MM.1S (cell line): ENCODE results near the gene HCST.

Source experiments
- DNase-seq: peaks from one replicate; pipeline ENCODE4 v3.0.0-alpha.2; 2015
- H2AFZ ChIP-seq: fragments of 300-600 bp; sonication (generic); 2 replicates; pipeline ENCODE4 v1.6.0; 2016; ENCODE audit warnings: antibody characterized with exemption, low read length
- H3F3A ChIP-seq: fragments of 300-600 bp; sonication (generic); 2 replicates; pipeline ENCODE4 v1.6.1; 2016; ENCODE audit warnings: mild to moderate bottlenecking, antibody characterized with exemption, low read length, moderate library complexity, mixed read lengths; ENCODE audit not compliant: insufficient read depth
- H3K27ac ChIP-seq: fragments of 300-600 bp; sonication (generic); 2 replicates; pipeline ENCODE4 v1.5.1; 2016; ENCODE audit warnings: mild to moderate bottlenecking, low read length
- H3K27me3 ChIP-seq: fragments of 300-600 bp; sonication (generic); replicated peaks from 2 replicates; pipeline ENCODE4 v1.6.0; 2016; ENCODE audit warnings: low read length; ENCODE audit not compliant: insufficient read depth
- H3K36me3 ChIP-seq: fragments of 300-600 bp; sonication (generic); replicated peaks from 2 replicates; pipeline ENCODE4 v1.6.1; 2016; ENCODE audit warnings: mild to moderate bottlenecking, low read length, mixed read lengths; ENCODE audit not compliant: insufficient read depth
- H3K4me1 ChIP-seq: fragments of 300-600 bp; sonication (generic); 2 replicates; pipeline ENCODE4 v1.6.1; 2016; ENCODE audit warnings: low read length, mixed read lengths
- H3K4me2 ChIP-seq: fragments of 300-600 bp; sonication (generic); 2 replicates; pipeline ENCODE4 v1.6.0; 2016; ENCODE audit warnings: low read depth, low read length
- H3K4me3 ChIP-seq: fragments of 300-600 bp; sonication (generic); 2 replicates; pipeline ENCODE4 v1.5.1; 2016; ENCODE audit warnings: low read length, mixed read lengths
- H3K79me2 ChIP-seq: fragments of 300-600 bp; sonication (generic); 2 replicates; pipeline ENCODE4 v1.6.1; 2016; ENCODE audit warnings: mixed run types, low read length, mixed read lengths
- H3K9ac ChIP-seq: fragments of 300-600 bp; sonication (generic); 2 replicates; pipeline ENCODE4 v1.6.1; 2016; ENCODE audit warnings: low read length, mixed read lengths
- H3K9me2 ChIP-seq: fragments of 300-600 bp; sonication (generic); replicated peaks from 2 replicates; pipeline ENCODE4 v1.6.1; 2016; ENCODE audit warnings: mild to moderate bottlenecking, low read length, mixed read lengths; ENCODE audit not compliant: insufficient read depth
- H3K9me3 ChIP-seq: fragments of 300-600 bp; sonication (generic); replicated peaks from 2 replicates; pipeline ENCODE4 v1.6.1; 2016; ENCODE audit warnings: mild to moderate bottlenecking, low read length, mixed read lengths; ENCODE audit not compliant: insufficient read depth
- H4K20me1 ChIP-seq: fragments of 300-600 bp; sonication (generic); 2 replicates; pipeline ENCODE4 v1.6.1; 2016; ENCODE audit warnings: mild to moderate bottlenecking, low read length, moderate library complexity, mixed read lengths; ENCODE audit not compliant: insufficient read depth
- CTCF ChIP-seq: fragments of 300-600 bp; sonication (generic); IDR thresholded peaks from 2 replicates; pipeline ENCODE4 v1.5.1; 2016; ENCODE audit warnings: antibody characterized with exemption, low read length, mixed read lengths
- EZH2 ChIP-seq: fragments of 300-600 bp; sonication (generic); optimal IDR thresholded peaks from 2 replicates; pipeline ENCODE3; 2017; ENCODE audit warnings: low read depth, mild to moderate bottlenecking, antibody characterized with exemption, low read length, mixed read lengths
- EZH2phosphoT487 ChIP-seq: fragments of 300-600 bp; sonication (generic); IDR thresholded peaks from 2 replicates; pipeline ENCODE4 v1.6.1; 2018; ENCODE audit warnings: antibody characterized with exemption, low read length

HCST gene

DNA sequence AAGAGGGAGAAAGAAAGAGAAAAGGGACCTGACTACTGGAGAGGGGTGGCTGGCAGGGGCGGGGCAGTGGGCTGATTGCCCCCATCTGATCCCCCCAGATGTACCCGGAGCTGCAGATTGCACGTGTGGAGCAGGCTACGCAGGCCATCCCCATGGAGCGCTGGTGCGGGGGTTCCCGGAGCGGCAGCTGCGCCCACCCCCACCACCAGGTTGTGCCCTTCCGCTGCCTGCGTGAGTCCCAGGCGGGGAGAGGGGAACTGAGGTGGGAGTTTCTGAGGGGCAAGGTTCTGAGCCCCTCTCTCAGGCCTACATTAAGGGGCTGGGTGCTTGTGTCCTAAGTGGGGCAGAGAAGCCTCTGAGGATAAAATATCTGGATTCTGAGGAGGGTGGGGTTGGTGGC is 31.5 kb upstream of the HCST start:
- Histone ChIP-seq H3K4me3 (no peak overlapping the region), H4K20me1 (no peaks in the 10 kb centered on the region), H3K4me2 (no peak overlapping the region), H3K79me2 (no peaks in the 10 kb centered on the region), H3K27ac (no peak overlapping the region), H3K36me3 (no peaks in the 10 kb centered on the region), H3K9me2 (no peaks in the 10 kb centered on the region), H3K9ac (no peak overlapping the region), H3K4me1 (peaks cover 4% of the 10 kb centered on the region; the same call in 1 of the 2 replicates), H3K9me3 (no peaks in the 10 kb centered on the region), H2AFZ (no peak overlapping the region), H3F3A (no peaks in the 10 kb centered on the region), H3K27me3 (peaks cover 82% of the 10 kb centered on the region)
- no peak for TF ChIP-seq CTCF
- no peak for TF ChIP-seq EZH2
- TF ChIP-seq EZH2phosphoT487, result no peak
- DNase-seq, result no peak

- Histone ChIP-seq H3K36me3 (no peaks in the 10 kb centered on the region), H3K9me2 (no peaks in the 10 kb centered on the region), H3F3A (no peaks in the 10 kb centered on the region), H3K4me2 (no peak overlapping the region), H3K4me1 (peaks cover 4% of the 10 kb centered on the region; the same call in 1 of the 2 replicates), H3K79me2 (no peaks in the 10 kb centered on the region), H3K27ac (no peak overlapping the region), H3K9me3 (no peaks in the 10 kb centered on the region), H3K9ac (no peak overlapping the region), H3K27me3 (peaks cover 82% of the 10 kb centered on the region), H4K20me1 (no peaks in the 10 kb centered on the region), H2AFZ (no peak overlapping the region), H3K4me3 (no peak overlapping the region)
- TF ChIP-seq EZH2phosphoT487 (no peak), CTCF (no peak), EZH2 (no peak)
- no peak for DNase-seq
These were observed 30.7 kb upstream of the HCST start for GRCh38 chr19:35871611-35872010.

DNA sequence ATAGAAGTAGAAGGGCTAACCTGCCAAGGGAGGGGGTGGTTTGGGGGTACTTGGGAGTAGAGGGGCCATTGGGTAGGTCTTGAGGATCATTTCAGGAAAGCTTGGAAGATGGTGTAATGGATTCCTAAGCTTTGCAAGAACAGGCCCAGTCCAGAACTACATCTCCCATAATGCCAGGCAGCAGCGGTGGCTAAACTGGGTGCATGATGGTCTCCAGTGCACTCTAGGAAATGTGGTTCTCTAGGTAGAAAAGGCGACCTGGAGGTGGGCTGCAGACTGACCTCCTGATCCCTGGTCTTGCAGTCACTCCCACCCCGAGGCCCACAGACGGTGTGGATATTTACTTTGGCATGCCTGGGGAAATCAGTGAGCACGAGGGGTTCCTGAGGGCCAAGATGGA is 30.1 kb upstream of the HCST start:
- Histone ChIP-seq H3K36me3 (no peaks in the 10 kb centered on the region), H3K27ac (no peak overlapping the region), H3K9me3 (no peaks in the 10 kb centered on the region), H3K27me3 (peaks cover 82% of the 10 kb centered on the region), H2AFZ (no peak overlapping the region), H4K20me1 (no peaks in the 10 kb centered on the region), H3K79me2 (no peaks in the 10 kb centered on the region), H3K4me1 (peaks cover 4% of the 10 kb centered on the region; the same call in 1 of the 2 replicates), H3K9ac (no peak overlapping the region), H3K9me2 (no peaks in the 10 kb centered on the region), H3K4me2 (no peak overlapping the region), H3K4me3 (no peak overlapping the region), H3F3A (no peaks in the 10 kb centered on the region)
- no peak for DNase-seq
- TF ChIP-seq EZH2phosphoT487 (no peak), CTCF (no peak), EZH2 (no peak)
